Neural progenitor cell (in vitro differentiated cells): ENCODE data around the gene EPHA3.

Experiments used
- EZH2 ChIP-seq: fragments of 200-600 bp; sonication (generic); IDR thresholded peaks from 2 replicates; pipeline ENCODE4 v1.6.1; 2017; ENCODE audit warnings: antibody characterized with exemption, mild to moderate bottlenecking, moderate library complexity
- TF ChIP-seq, protein P1 (sequence below): fragments of 200-600 bp; sonication (generic); IDR thresholded peaks from 2 replicates; pipeline ENCODE4 v1.5.1; 2017; ENCODE audit warnings: antibody characterized with exemption, mild to moderate bottlenecking

GRCh38 chr3:89250742-89251141 is 143.3 kb downstream of the EPHA3 start:
- TF ChIP-seq, protein P1, sequence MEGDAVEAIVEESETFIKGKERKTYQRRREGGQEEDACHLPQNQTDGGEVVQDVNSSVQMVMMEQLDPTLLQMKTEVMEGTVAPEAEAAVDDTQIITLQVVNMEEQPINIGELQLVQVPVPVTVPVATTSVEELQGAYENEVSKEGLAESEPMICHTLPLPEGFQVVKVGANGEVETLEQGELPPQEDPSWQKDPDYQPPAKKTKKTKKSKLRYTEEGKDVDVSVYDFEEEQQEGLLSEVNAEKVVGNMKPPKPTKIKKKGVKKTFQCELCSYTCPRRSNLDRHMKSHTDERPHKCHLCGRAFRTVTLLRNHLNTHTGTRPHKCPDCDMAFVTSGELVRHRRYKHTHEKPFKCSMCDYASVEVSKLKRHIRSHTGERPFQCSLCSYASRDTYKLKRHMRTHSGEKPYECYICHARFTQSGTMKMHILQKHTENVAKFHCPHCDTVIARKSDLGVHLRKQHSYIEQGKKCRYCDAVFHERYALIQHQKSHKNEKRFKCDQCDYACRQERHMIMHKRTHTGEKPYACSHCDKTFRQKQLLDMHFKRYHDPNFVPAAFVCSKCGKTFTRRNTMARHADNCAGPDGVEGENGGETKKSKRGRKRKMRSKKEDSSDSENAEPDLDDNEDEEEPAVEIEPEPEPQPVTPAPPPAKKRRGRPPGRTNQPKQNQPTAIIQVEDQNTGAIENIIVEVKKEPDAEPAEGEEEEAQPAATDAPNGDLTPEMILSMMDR = no peak
- no peak for TF ChIP-seq EZH2
